Kidney epithelial cell (primary cell): ENCODE results near the gene EPHX1. TPM values are rescaled to one million over a fixed set of nuclear protein-coding genes. Genes with fewer than 3 reads are reported as not detected.

Experiments
- DNase-seq: peaks from one replicate; pipeline ENCODE4 v3.0.0-alpha.2; 2010; ENCODE audit warnings: low read depth
- H3K27me3 ChIP-seq: 2 replicates; pipeline ENCODE4 v1.6.0; 2011; ENCODE audit warnings: low read length; ENCODE audit not compliant: control insufficient read depth, insufficient read depth
- H3K36me3 ChIP-seq: 2 replicates; pipeline ENCODE4 v1.5.1; 2011; ENCODE audit warnings: low read length; ENCODE audit not compliant: control insufficient read depth, insufficient read depth
- H3K4me3 ChIP-seq: 2 replicates; pipeline ENCODE4 v1.5.1; 2011; ENCODE audit warnings: low read depth, mild to moderate bottlenecking, control low read depth, low read length
- total RNA-seq: library from RNA; depleted of rRNA; stranded (reverse); fragments of >200 nt; gene quantifications from 2 replicates; pipeline ENCODE4 v1.2.3, GENCODE V29; 2015
- TF ChIP-seq, protein P1 (sequence below): IDR thresholded peaks from 2 replicates; pipeline ENCODE4 v1.5.1; 2011; ENCODE audit warnings: mild to moderate bottlenecking, moderate library complexity, low read length, control low read depth, inconsistent platforms; ENCODE audit not compliant: insufficient read depth, poor library complexity, severe bottlenecking

Gene EPHX1
- total RNA-seq, 1 donor from 2014 or later, result 23.6 TPM

DNA sequence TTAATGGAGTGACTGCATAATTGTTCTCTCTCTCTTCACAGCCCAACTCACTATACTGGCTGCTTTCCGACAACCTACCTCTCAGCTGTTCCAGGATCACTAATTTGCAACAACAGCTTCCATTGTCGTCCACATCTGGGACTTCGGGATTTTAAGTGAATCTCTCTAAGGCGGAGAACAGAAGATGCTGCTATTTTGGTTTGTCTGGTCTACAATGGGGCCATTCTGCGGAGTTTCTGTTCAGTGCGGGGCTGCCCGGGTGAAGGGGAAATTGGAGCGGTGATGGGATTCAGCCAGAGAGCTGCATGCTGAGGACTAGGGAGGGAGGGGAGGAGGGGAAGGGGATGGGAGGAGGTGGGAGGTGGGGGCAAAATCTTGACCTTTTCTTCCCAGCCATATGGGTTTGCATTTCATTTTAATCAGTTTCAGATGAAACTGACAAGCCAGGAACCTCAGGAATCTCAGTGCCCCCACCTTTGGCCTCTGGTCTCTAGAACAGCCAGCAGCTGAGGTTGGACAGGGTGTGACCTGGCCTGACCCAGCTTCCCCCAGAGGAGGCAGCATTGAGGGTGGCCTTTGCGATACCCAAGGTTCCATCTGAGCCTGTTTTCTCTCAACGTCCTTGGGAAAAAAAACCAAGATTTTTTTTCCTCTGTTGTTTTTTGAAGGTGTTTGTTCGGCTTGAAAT, 39.2 kb upstream of the EPHX1 start:
- TF ChIP-seq, protein P1, sequence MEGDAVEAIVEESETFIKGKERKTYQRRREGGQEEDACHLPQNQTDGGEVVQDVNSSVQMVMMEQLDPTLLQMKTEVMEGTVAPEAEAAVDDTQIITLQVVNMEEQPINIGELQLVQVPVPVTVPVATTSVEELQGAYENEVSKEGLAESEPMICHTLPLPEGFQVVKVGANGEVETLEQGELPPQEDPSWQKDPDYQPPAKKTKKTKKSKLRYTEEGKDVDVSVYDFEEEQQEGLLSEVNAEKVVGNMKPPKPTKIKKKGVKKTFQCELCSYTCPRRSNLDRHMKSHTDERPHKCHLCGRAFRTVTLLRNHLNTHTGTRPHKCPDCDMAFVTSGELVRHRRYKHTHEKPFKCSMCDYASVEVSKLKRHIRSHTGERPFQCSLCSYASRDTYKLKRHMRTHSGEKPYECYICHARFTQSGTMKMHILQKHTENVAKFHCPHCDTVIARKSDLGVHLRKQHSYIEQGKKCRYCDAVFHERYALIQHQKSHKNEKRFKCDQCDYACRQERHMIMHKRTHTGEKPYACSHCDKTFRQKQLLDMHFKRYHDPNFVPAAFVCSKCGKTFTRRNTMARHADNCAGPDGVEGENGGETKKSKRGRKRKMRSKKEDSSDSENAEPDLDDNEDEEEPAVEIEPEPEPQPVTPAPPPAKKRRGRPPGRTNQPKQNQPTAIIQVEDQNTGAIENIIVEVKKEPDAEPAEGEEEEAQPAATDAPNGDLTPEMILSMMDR, result no peak
- no peak overlapping the region for H3K4me3 ChIP-seq
- no peaks in the 10 kb centered on the region for H3K27me3 ChIP-seq
- H3K36me3 ChIP-seq, result no peaks in the 10 kb centered on the region
- no peak for DNase-seq

DNA sequence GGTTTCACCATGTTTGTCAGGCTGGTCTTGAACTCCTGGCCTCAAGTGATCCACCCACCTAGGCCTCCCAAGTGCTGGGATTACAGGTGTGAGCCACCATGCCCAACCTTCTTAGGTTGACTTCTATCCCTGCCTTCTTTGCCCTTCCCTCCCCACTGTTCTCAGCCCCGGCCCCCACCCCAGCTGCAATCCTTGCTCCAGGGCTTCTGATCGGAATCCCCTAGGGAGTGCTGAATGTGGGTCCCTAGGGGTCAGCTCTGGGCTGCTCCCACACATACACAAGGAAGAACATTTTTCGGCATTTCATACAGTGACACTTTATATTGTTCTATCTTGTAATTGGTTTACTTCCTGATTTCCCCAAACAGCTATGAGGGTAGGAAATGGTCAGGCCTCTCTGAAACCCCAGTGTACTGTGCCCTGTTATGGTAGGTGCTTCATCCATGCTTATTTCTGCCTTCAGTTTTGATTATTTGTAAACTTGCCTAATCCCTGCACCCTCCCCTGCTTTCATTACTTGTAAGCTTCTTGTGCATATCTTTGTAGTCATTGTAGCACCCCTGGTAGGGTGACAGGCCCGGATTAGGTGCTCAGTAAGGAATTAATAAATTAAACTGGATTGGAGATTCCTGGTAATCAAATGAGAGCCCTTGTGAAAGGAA, 38.1 kb upstream of the EPHX1 start:
- DNase-seq, result no peak
- H3K36me3 ChIP-seq, result no peaks in the 10 kb centered on the region
- TF ChIP-seq, protein P1, result no peak
- H3K27me3 ChIP-seq, result no peaks in the 10 kb centered on the region
- no peak overlapping the region for H3K4me3 ChIP-seq

DNA sequence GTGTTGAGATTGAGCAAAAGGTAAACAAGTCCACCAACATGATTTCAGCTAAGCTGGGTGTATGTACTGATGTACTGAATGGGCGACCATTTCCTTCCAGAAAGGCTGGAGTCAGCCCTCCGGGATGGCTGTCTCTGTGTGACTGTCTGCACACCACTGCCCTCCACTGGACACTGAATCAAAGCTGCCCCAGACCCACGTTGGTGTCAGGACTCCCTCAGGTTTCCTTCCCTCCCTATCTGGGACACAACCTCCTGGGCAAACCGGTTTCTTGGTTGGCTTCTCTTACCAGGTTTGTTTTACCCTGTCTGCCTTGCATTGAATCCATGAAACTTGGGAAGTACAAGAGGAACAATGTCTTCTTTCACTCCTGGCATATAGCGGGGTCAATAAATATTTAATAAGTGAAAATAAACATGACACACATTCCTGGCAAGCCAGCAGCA, 37.6 kb upstream of the EPHX1 start:
- TF ChIP-seq, protein P1, result peak; percentile 86
- H3K36me3 ChIP-seq, result no peaks in the 10 kb centered on the region
- no peaks in the 10 kb centered on the region for H3K27me3 ChIP-seq
- peak; percentile 61 for DNase-seq
- no peak overlapping the region for H3K4me3 ChIP-seq

DNA sequence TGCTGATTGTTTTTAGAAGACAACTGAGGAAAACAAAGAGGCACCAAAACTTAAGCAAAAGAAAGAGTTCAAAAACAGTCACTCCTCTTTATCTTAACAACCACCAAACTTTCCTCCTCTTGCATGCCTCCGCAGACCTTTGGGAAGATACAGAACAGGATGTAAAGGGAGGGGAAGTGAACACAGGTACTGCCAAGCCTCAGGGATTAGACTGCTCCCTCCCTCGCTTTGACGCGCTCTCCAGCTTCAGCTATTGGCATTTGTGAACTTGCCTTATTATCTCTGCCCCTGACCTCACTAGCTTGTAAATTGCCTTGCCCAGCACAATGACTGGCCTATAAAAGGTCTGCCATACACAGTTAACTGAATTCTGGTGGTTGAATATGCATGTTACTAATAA, 37.1 kb upstream of the EPHX1 start:
- H3K4me3 ChIP-seq, result no peak overlapping the region
- H3K27me3 ChIP-seq, result no peaks in the 10 kb centered on the region
- TF ChIP-seq, protein P1, result no peak
- no peaks in the 10 kb centered on the region for H3K36me3 ChIP-seq
- no peak for DNase-seq

DNA sequence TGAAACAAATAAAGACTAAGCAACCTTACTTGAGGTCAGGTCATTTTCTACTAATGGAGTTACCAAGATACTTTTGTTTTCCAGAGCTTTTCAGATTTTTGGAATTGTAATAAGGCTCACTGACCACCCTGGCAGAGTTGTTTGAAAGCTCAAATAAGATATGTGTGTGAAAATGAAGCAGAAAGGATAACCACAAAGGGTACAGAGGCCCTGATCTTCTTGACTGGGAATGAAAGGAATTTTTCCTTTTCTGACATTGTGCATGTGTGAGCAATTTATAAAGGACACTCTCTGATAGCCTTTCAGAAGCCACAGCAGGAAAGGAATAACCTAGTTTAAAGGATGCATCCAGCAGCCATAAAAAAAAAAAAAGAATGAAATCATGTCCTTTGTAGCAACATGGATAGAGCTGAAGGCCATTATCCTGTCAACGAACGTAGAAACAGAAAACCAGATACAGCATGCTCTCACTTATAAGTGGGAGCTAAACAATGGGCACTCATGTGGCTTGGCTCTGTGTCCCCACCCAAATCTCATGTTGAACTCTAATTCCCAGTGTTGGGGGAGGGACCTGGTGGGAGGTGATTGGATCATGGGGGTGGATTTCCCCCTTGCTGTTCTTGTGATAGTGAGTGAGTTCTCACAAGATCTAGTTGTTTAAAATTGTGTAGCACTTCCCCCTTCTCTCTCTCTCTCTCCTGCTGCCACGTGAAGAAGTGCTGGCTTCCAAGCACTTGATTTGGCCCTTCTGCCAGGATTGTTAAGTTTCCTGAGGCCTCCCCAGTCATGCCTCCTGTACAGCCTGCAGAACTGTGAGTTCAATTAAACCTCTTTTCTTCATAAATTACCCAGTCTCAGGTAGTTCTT, 35.4 kb upstream of the EPHX1 start:
- Histone ChIP-seq H3K36me3 (no peaks in the 10 kb centered on the region), H3K27me3 (no peaks in the 10 kb centered on the region), H3K4me3 (no peak overlapping the region)
- TF ChIP-seq, protein P1, result no peak
- DNase-seq, result no peak
